ENCODE data around the gene SEC31B. TPM values are rescaled to one million over a fixed set of nuclear protein-coding genes. Genes with fewer than 3 reads are reported as not detected.

Gene SEC31B
- total and polyA plus RNA-seq, 2 experiments from 2014 or later, result 2.9 to 6.7 TPM

DNA sequence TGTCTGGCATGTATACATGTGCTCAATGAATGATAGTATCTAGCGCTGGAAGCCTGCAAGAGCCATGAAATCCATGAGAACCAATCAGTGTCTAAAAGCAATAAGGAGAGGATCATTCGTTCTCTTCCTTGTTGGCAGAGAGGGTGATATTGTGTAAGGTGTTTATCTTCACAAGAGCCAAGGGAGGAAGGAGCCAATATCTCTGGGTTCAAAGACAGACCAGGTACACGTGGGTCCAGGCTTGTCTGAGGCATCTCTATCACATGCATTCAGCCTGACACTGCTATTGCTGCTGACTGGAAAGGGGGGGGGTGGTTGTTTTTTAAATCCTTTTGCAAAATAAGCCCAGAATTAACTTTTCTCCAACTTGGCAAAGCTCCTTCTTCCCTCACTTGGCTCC lies 4.0 kb downstream of the SEC31B start:
- no peak for DNase-seq (ENCODE audit: low spot score)
- H2AFZ ChIP-seq, result no peak overlapping the region
- H4K20me1 ChIP-seq (replicated peaks; ENCODE audit: insufficient read depth), result no peaks in the 10 kb centered on the region; the same call in 1 of the 2 replicates
- Mint-ChIP-seq H3K4me1 (no peaks in the 10 kb centered on the region; the same call in 2 of the 3 replicates), H3K27me3 (ENCODE audit: insufficient read depth, low read depth, poor library complexity) (peaks cover 21% of the 10 kb centered on the region), H3K27ac (no peak overlapping the region), H3K4me3 (no peak overlapping the region), H3K9me3 (no peaks in the 10 kb centered on the region), H3K36me3 (ENCODE audit: low read depth) (no peaks in the 10 kb centered on the region)
- no peaks in the 10 kb centered on the region for H3K9me2 ChIP-seq (ENCODE audit: insufficient read depth)
- no peak overlapping the region for H3K4me2 ChIP-seq
- ATAC-seq, result no peak
- no peaks in the 10 kb centered on the region for H3F3A ChIP-seq (replicated peaks; ENCODE audit: low read depth)
- peaks cover 5% of the 10 kb centered on the region; the same call in 1 of the 2 replicates for H3K4me1 ChIP-seq (ENCODE audit: insufficient read depth)
- H3K36me3 ChIP-seq (ENCODE audit: insufficient read depth), result no peaks in the 10 kb centered on the region
- no peak overlapping the region for H3K27ac ChIP-seq (ENCODE audit: low read depth)
- H3K27me3 ChIP-seq (ENCODE audit: insufficient read depth), result peaks cover 14% of the 10 kb centered on the region
- H3K79me2 ChIP-seq (replicated peaks; ENCODE audit: insufficient read depth), result no peaks in the 10 kb centered on the region
- H3K4me3 ChIP-seq, result no peak overlapping the region
- TF ChIP-seq, protein P1, sequence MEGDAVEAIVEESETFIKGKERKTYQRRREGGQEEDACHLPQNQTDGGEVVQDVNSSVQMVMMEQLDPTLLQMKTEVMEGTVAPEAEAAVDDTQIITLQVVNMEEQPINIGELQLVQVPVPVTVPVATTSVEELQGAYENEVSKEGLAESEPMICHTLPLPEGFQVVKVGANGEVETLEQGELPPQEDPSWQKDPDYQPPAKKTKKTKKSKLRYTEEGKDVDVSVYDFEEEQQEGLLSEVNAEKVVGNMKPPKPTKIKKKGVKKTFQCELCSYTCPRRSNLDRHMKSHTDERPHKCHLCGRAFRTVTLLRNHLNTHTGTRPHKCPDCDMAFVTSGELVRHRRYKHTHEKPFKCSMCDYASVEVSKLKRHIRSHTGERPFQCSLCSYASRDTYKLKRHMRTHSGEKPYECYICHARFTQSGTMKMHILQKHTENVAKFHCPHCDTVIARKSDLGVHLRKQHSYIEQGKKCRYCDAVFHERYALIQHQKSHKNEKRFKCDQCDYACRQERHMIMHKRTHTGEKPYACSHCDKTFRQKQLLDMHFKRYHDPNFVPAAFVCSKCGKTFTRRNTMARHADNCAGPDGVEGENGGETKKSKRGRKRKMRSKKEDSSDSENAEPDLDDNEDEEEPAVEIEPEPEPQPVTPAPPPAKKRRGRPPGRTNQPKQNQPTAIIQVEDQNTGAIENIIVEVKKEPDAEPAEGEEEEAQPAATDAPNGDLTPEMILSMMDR (conservative IDR thresholded peaks at IDR 0.05; ENCODE audit: low read depth in 2 of 2), result no peak
- TF ChIP-seq, protein P2, sequence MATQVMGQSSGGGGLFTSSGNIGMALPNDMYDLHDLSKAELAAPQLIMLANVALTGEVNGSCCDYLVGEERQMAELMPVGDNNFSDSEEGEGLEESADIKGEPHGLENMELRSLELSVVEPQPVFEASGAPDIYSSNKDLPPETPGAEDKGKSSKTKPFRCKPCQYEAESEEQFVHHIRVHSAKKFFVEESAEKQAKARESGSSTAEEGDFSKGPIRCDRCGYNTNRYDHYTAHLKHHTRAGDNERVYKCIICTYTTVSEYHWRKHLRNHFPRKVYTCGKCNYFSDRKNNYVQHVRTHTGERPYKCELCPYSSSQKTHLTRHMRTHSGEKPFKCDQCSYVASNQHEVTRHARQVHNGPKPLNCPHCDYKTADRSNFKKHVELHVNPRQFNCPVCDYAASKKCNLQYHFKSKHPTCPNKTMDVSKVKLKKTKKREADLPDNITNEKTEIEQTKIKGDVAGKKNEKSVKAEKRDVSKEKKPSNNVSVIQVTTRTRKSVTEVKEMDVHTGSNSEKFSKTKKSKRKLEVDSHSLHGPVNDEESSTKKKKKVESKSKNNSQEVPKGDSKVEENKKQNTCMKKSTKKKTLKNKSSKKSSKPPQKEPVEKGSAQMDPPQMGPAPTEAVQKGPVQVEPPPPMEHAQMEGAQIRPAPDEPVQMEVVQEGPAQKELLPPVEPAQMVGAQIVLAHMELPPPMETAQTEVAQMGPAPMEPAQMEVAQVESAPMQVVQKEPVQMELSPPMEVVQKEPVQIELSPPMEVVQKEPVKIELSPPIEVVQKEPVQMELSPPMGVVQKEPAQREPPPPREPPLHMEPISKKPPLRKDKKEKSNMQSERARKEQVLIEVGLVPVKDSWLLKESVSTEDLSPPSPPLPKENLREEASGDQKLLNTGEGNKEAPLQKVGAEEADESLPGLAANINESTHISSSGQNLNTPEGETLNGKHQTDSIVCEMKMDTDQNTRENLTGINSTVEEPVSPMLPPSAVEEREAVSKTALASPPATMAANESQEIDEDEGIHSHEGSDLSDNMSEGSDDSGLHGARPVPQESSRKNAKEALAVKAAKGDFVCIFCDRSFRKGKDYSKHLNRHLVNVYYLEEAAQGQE (IDR thresholded peaks at IDR 0.05; ENCODE audit: unreplicated experiment), result no peak
- TF ChIP-seq ZNF331 (CRISPR knock-in tag; IDR thresholded peaks at IDR 0.05; ENCODE audit: low read depth), result no peak
- TF ChIP-seq, protein P3, sequence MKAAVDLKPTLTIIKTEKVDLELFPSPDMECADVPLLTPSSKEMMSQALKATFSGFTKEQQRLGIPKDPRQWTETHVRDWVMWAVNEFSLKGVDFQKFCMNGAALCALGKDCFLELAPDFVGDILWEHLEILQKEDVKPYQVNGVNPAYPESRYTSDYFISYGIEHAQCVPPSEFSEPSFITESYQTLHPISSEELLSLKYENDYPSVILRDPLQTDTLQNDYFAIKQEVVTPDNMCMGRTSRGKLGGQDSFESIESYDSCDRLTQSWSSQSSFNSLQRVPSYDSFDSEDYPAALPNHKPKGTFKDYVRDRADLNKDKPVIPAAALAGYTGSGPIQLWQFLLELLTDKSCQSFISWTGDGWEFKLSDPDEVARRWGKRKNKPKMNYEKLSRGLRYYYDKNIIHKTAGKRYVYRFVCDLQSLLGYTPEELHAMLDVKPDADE (IDR thresholded peaks at IDR 0.05), result no peak
- no peak for TF ChIP-seq EZH2 (IDR thresholded peaks at IDR 0.05; ENCODE audit: low read depth, unreplicated experiment)
- TF ChIP-seq POLR2AphosphoS5 (IDR thresholded peaks at IDR 0.05; ENCODE audit: low read depth), result no peak
- TF ChIP-seq EZH2phosphoT487 (IDR thresholded peaks at IDR 0.05; ENCODE audit: unreplicated experiment), result no peak

DNA sequence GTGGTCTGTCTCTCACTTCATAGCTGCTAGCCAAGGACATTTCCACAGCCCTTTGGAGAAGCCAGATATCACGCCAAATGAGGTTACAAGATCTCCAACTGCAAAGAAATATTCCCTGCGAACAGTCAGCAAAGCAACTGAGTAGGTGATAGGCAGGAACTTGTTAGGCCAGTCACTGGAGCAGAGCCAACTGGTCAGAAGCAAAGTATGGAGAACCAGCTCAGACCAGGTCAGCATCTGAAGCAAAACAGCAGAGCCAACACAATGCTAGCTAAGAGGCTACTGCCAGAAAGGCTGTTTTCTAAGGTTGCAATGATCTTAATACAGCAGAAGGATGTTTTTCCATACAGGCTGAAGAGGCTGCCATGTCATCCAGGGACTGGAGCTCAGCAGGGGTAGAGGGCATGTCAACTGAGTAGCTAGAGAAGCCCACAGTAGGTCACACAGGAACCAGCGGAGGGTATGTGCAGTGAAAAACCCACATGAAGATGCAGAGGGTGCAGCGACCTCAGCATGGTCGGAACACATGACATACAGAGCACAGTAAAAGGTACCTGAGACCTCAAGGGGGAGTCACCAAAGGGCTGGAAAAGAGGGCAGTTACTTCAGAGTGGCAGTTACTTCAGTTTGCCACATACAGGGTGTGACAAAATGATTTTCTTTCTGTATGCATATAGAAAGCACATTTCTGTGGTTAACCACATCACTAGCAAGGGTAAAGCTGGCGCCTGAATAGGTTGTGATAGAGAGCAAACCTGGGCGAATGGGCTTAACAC lies 8.9 kb downstream of the SEC31B start:
- Histone ChIP-seq H3K4me1 (ENCODE audit: insufficient read depth) (no peaks in the 10 kb centered on the region), H3K36me3 (ENCODE audit: insufficient read depth) (no peaks in the 10 kb centered on the region), H3K9me2 (ENCODE audit: insufficient read depth) (no peaks in the 10 kb centered on the region), H4K20me1 (replicated peaks; ENCODE audit: insufficient read depth) (no peaks in the 10 kb centered on the region; the same call in 1 of the 2 replicates), H3K79me2 (replicated peaks; ENCODE audit: insufficient read depth) (no peaks in the 10 kb centered on the region), H2AFZ (no peak overlapping the region), H3K27ac (ENCODE audit: low read depth) (no peak overlapping the region), H3K4me2 (no peak overlapping the region), H3F3A (replicated peaks; ENCODE audit: low read depth) (no peaks in the 10 kb centered on the region), H3K27me3 (ENCODE audit: insufficient read depth) (no peaks in the 10 kb centered on the region), H3K4me3 (no peak overlapping the region)
- no peak overlapping the region for H3K4me3 Mint-ChIP-seq
- TF ChIP-seq CREB1 (CRISPR knock-in tag; IDR thresholded peaks at IDR 0.05; ENCODE audit: low read depth) (no peak), POLR2AphosphoS5 (IDR thresholded peaks at IDR 0.05; ENCODE audit: low read depth) (no peak), NANOG (IDR thresholded peaks at IDR 0.05; ENCODE audit: borderline replicate concordance) (no peak)
- TF ChIP-seq, protein P2 (IDR thresholded peaks at IDR 0.05; ENCODE audit: unreplicated experiment), result no peak
- TF ChIP-seq, protein P3 (IDR thresholded peaks at IDR 0.05), result no peak
- no peak overlapping the region for H3K27ac Mint-ChIP-seq
- H3K4me1 Mint-ChIP-seq, result peaks cover 5% of the 10 kb centered on the region; the same call in 1 of the 3 replicates
- H3K9me3 Mint-ChIP-seq, result no peaks in the 10 kb centered on the region
- no peak for ATAC-seq
- H3K36me3 Mint-ChIP-seq (ENCODE audit: low read depth), result no peaks in the 10 kb centered on the region
- DNase-seq (ENCODE audit: low spot score), result no peak
- peaks cover 6% of the 10 kb centered on the region for H3K27me3 Mint-ChIP-seq (ENCODE audit: insufficient read depth, low read depth, poor library complexity)
